Coronary artery (tissue), 2 donors: ENCODE measurements around the gene ITGA2B.
A peak's percentile ranks its signal among the peaks of the same experiment; 100 is the strongest.
"Not testable (repeated sequence)": the region's sequence is repeated elsewhere in the genome, so short reads cannot be mapped to it uniquely, and the experiment has no call there.

Source experiments
- DNase-seq: peaks from one replicate; pipeline ENCODE4 v3.0.0-alpha.2; 2017; ENCODE audit warnings: low spot score
- H3K27ac ChIP-seq, 2 donors: fragments of 200-600 bp; sonication (generic); one replicate each; pipeline ENCODE4 v1.5.1; 2016 to 2019
- H3K4me3 ChIP-seq: fragments of 200-600 bp; sonication (generic); 2 replicates; pipeline ENCODE4 v1.5.1; 2016; ENCODE audit warnings: mild to moderate bottlenecking, moderate library complexity
- CTCF ChIP-seq: fragments of 200-600 bp; sonication (generic); IDR thresholded peaks from one replicate; pipeline ENCODE4 v1.5.1; 2019; ENCODE audit warnings: antibody characterized with exemption

Gene ITGA2B

GRCh38 chr17:44348988-44349364, 40.5 kb downstream of the ITGA2B start:
- H3K4me3 ChIP-seq: no peak overlapping the region
- no peak for TF ChIP-seq CTCF
- DNase-seq: no peak
- H3K27ac ChIP-seq: no peak overlapping the region

DNA sequence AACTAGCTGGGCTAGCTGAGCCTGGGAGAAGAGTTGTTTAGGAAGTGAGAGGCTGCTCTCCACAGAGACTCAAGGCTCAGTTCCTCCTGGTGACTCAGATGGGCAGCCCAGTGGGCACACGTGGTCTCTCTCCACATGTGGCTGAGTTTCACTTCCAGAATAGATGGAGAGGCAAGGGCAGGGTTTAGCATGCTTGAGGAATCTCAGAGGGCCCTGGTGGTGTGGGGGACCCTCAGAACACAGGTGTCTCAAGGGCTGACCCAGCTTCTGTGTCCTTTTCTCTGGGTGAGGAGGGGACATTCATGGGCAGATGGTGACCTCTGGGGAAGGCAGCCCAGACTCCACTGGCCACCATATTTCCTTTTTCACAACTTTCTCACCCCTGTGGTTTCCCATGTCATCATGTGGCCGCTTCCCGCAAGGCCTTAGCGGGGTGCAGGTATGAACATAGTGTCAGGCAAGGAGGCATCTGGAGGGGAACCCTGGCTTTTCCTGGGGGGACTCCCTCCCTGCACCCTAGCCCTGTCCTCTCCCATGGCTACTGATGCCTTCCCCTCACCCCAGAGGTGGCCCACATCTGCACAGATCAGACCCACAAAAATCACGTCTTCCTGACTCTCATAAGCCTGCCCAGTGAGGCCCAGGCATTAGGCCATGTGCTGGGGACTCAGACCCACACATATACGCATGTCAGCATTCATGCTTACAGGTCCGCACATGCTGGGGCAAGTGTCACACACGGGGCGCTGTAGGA, 41.0 kb downstream of the ITGA2B start:
- TF ChIP-seq CTCF: no peak
- DNase-seq: no peak
- Histone ChIP-seq H3K4me3 (no peak overlapping the region), H3K27ac (no peak overlapping the region)

GRCh38 chr17:44347206-44348055, 42.0 kb downstream of the ITGA2B start:
- not testable (repeated sequence) for H3K4me3 ChIP-seq, DNase-seq, H3K27ac ChIP-seq

DNA sequence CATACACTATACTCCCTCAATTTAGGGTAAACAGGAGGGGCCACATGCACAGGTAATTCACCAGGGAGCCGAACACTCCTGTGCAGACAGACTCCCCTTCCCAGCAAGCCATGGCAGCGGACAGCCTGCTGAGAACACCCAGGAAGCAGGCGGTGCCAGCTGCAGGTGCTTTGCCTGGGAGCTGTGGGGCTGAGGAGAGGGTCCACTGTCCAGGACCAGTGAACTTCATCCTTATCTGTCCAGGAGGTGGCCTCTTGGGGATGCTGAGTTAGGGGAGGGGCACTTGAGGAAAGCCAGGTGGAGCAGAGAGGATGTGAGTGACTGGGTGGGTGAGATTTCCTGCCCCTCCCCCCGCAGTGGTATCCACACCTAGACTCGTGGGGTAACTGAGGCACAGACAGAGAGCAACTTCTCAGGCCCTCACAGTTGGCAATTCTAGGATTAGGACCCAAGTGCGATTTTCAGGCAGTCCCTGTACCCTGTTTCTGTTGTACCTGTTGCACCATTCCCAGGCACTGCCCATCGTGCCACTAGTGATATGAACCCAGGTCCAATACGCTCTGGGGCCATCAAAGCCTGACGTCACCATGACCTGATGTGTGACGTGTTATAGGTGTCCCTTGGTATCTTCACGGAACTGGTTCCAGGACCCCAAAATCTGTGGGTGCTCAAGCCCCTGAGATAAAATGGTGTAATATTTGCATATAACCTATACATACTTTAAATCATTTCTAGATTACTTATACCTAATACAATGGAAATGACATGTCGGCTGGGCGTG, 43.2 kb downstream of the ITGA2B start:
- no peak for DNase-seq
- no peak for TF ChIP-seq CTCF
- Histone ChIP-seq H3K27ac (peak overlapping the region in 1 of 2 donors; percentile 90), H3K4me3 (peak overlapping the region; percentile 86)

- TF ChIP-seq CTCF: no peak
- peak overlapping the region; percentile 86 for H3K4me3 ChIP-seq
- no peak for DNase-seq
- peak overlapping the region; percentile 74 to 90 for H3K27ac ChIP-seq
Observed at GRCh38 chr17:44345454-44346026, 43.9 kb downstream of the ITGA2B start.

GRCh38 chr17:44344939-44345453, 44.5 kb downstream of the ITGA2B start, which contains the start of gene GRN:
Gene GRN, plus strand, starts transcription at chr17:44345302. Its CDS starts 3,863 bp downstream, at chr17:44349165.
- DNase-seq: peak; percentile 96
- peak within 1 kb of the TSS; percentile 86 for H3K4me3 ChIP-seq
- peak within 1 kb of the TSS; percentile 74 to 90 for H3K27ac ChIP-seq
- TF ChIP-seq CTCF: no peak
